SU-DHL-6 (cell line): ENCODE results near the gene CABP2.

Experiments
- EZH2phosphoT487 ChIP-seq: fragments of 200-600 bp; sonication (generic), shearing (Covaris generic); conservative IDR thresholded peaks from 2 replicates; pipeline ENCODE4 v1.6.1; 2018; ENCODE audit warnings: mild to moderate bottlenecking, antibody characterized with exemption, low read length, moderate library complexity, mixed read lengths
- TF ChIP-seq, protein P1 (sequence below): fragments of 200-600 bp; sonication (generic); IDR thresholded peaks from one replicate; pipeline ENCODE4 v1.5.1; 2017; ENCODE audit warnings: antibody characterized with exemption, mild to moderate bottlenecking, low read length, moderate library complexity; ENCODE audit not compliant: insufficient read depth, poor library complexity, severe bottlenecking

- TF ChIP-seq, protein P1, sequence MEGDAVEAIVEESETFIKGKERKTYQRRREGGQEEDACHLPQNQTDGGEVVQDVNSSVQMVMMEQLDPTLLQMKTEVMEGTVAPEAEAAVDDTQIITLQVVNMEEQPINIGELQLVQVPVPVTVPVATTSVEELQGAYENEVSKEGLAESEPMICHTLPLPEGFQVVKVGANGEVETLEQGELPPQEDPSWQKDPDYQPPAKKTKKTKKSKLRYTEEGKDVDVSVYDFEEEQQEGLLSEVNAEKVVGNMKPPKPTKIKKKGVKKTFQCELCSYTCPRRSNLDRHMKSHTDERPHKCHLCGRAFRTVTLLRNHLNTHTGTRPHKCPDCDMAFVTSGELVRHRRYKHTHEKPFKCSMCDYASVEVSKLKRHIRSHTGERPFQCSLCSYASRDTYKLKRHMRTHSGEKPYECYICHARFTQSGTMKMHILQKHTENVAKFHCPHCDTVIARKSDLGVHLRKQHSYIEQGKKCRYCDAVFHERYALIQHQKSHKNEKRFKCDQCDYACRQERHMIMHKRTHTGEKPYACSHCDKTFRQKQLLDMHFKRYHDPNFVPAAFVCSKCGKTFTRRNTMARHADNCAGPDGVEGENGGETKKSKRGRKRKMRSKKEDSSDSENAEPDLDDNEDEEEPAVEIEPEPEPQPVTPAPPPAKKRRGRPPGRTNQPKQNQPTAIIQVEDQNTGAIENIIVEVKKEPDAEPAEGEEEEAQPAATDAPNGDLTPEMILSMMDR = no peak
- TF ChIP-seq EZH2phosphoT487 = no peak
Observed at GRCh38 chr11:67532889-67533288, 9.6 kb upstream of the CABP2 start.
